ENCODE measurements around the gene PFKP.
A peak's percentile ranks its signal among the peaks of the same experiment; 100 is the strongest.

PFKP gene

GRCh38 chr10:3067118-3067858, at the start of gene PFKP:
PFKP (plus strand) TSS chr10:3067548; CDS start chr10:3067596, 48 bp downstream.
- peak; percentile 73 for DNase-seq

DNA sequence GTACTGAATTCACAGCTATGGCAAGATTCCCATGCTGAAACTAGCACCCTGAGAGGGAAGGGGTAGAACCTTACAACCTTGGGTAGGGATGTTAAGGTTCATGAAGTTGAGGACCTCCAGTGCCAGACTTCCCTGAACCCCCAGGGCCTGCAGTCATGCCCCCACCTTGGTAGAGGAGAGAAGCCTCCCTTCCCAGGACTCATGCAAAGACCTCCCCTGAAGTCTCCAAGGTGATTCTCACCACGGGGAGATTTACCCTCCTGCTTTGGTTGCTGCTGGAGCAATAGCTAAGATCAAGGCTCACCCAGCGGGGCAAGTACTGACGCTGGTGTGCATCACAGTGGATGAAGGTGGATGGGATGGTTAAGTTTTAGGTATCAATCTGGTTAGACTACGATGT, 49.1 kb upstream of the PFKP start:
- no peak for DNase-seq

- no peak for DNase-seq
Observed at GRCh38 chr10:3020311-3020710, 47.0 kb upstream of the PFKP start.

DNA sequence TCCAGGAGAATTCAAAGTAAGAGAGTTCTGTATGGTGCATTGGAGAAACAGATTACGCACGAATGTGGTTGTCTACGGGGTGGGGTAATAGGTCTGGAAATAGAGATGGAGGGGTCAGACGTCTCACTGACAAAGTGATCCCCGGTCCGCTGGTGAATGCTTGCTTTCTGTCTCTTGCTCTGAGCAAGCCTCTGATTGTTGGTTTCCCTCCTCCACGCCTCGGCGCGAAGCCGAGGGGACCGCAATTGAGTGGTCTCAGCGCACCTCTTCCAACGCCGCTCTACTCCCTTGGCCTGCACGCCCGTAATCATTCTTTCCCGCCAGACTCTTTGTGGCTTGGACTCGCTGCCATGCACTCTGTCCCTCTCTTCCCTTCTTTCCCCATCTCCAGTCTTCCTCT, 46.5 kb upstream of the PFKP start:
- no peak for DNase-seq

DNA sequence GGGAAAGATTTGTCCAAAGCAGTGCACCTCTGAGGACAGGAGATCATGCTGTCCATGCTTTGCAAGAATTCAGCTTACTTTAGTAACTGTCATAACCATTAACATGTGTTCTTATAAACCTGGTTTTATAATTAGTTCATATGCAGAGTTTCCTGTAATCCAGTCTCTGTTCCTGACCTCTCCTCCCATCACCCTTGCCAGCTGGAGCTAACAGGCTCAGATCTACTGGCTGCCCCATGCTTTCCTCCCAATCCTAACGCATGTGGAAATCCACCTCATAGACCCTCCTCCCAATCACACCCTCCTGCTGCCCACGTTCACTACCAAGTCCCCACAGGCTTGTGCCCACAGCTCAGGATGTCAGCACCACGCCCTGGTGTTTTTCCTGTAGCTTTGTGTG, 45.3 kb upstream of the PFKP start:
- no peak for DNase-seq

DNA sequence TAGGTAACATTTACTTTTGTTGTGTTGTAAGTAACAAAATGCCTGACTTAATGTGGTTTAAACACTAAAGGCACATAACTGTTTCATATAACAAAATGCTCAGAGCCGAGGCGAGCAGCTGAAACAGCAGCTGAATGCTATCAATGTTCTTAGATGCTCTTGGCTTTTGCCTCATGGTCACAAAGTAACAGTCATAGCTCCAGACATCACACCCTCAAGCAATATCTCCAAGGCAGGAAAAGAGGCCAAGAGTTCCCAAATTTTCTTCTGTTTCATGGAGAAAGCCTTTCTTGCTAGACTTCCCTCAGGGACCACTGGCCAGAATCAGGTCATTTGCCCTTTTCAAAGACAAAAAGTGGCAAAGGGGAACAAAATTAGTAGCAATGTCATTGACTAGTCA, 43.5 kb upstream of the PFKP start:
- DNase-seq = no peak

GRCh38 chr10:3025026-3025683, 42.2 kb upstream of the PFKP start:
- no peak for DNase-seq

GRCh38 chr10:3027866-3028265, 39.5 kb upstream of the PFKP start:
- no peak for DNase-seq

- DNase-seq = no peak
Observed at GRCh38 chr10:3028441-3028840, 38.9 kb upstream of the PFKP start.

DNA sequence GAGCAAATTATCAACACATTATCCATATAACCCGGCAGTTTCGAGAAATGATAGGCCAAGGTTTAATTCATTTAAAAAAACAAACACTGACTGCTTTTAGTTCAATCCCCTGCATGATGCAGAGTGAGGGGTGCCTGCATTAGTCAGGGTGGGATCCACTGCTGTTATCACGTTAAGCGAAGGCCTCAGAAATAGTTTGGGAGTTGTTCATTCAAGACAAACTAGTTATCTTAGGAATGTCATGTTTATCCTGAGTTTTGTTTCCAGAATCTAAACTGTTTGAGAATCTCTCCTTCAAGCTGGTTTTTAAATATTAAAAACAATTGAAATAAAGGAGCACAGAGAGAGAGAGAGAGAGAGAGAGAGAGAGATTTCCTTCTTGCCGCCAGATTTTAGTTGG, 36.6 kb upstream of the PFKP start:
- DNase-seq = no peak

DNA sequence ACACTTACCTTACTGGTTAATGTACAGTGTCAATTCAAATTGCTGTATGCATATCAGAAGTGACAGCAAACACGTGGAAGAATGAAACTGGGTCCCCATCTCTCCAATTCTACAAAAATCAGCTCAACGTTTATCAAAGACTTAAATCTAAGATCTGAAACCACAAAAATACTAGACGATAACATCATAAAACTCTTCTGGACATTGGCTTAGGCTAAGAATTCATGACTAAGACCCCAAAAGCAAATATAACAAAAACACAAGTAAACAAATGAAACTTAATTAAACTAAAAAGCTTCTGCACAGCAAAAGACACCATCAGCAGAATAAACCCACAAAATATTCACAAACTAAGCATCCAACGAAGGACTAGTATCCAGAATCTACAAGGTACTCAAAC, 35.9 kb upstream of the PFKP start:
- DNase-seq = no peak

DNA sequence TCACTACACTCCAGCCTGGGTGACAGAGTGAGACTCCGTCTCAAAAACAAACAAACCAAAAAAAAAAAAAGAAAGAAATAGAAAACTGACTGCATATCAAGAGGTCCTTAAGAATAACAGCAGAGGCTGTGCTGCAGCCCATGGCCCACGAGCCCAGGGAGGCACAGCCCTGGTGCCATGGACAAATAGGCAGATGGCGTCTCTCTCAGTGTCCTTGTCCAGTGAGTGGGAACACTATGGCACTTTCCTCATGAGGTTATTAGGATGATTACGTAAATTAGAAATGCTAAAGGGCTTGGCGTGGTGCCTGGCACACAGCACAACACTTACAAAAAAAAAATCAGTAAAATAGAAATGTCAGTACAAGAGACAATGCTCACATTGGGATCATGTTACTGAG, 33.4 kb upstream of the PFKP start:
- no peak for DNase-seq

- DNase-seq = no peak
Observed at GRCh38 chr10:3034616-3035015, 32.7 kb upstream of the PFKP start.

- DNase-seq = no peak
Observed at GRCh38 chr10:3036155-3037021, 31.0 kb upstream of the PFKP start.

GRCh38 chr10:3037182-3037581, 30.2 kb upstream of the PFKP start:
- DNase-seq = no peak

DNA sequence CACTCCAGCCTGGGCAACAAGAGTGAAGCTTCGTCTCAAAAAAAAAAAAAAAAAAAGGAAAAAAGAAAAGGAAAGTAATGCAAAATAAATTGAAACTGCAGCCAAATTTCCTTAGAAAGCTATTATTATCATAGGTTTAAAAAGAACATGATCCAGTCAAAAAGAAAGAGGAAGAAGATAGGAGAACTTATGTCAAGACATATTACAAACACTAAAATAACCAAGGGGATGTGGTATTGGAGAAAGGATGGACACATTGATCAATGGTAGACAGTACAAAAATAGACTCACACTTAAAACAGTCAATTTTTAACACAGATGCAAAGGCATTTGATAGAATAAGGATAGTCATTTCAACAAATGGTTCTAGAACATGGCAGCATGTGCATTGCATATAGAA, 27.3 kb upstream of the PFKP start:
- no peak for DNase-seq

GRCh38 chr10:3042589-3042988, 24.8 kb upstream of the PFKP start:
- DNase-seq = no peak

DNA sequence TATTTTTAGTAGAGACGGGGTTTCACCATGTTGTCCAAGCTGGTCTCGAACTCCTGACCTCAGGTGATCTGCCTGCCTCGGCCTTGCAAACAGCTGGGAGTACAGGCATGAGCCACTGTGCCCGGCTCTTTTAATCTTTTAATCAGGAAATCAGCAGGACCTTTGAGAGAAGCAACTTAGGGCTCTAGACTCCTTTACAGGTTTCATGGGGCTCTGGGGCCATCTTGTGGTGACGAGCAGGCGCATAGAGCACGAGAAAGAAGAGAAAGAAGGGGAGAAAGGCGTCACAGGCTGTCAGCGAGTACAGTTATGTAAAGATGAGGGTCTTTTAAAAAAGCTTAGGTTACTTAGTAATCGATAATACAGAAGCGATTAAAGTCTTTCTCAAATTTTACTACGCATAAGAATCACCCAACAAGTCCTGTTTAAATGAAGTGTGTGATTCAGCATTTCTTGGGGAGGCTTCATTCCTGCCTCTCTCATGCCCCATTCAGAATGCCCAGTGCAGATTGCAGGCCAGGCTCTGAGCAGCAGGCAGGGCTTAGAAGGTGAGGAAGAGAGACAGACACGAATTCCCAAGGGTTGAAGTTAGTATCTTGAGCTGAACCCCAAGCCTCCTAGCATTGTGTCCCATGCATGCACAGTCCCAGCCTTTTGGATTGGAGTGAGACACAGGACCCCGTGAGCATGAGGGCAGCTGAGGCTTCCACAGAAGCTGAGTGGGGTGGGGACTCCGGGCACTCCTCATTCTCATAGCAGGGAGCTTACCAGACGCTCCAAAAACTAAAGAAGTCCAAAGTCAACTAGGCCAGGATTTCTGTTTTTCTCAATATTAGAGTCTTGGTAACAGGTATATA, 23.6 kb upstream of the PFKP start:
- DNase-seq = peak; percentile 65

DNA sequence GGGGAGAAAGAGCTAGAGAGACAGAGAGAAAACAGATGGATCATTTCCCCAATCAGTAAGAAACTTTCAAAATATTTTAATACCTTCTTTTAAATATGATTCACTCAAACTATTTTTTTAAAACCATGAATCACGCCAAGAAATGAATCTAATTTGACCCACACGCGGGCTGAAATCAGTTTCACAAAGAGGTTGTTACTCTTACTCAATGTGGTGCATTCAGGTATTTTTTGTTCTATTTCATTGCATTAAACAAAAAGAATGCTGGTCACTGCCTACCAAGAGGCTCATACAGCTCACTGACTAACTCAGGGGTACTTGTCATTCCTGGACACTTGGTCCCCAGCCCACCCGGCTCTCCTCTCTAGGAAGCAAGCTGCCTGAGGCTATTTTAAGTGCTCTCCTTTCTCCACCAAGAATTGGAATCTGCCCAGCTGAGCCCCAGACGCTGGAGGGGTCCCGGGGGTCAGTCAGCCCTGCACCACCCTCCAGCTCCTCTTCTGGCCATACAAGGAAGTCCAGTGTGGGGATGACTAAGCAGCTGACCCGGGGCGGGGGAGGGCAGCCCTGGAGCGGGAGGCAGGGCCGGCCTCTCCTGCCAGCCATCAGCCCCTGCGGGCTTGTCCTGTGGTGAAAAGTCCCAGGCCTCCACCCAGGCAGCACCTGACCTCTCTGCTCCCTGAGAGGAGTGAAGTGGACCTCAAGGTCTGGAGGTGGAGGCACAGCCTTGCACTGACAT, 21.7 kb upstream of the PFKP start:
- no peak for DNase-seq

GRCh38 chr10:3046210-3046779, 21.1 kb upstream of the PFKP start:
- no peak for DNase-seq

GRCh38 chr10:3046981-3047547, 20.3 kb upstream of the PFKP start:
- DNase-seq = no peak
